ENCODE results near the gene LVRN. TPM values are rescaled to one million over a fixed set of nuclear protein-coding genes. Genes with fewer than 3 reads are reported as not detected.

Gene LVRN
- total RNA-seq, 1 donor from 2014 or later = 4.2 TPM

DNA sequence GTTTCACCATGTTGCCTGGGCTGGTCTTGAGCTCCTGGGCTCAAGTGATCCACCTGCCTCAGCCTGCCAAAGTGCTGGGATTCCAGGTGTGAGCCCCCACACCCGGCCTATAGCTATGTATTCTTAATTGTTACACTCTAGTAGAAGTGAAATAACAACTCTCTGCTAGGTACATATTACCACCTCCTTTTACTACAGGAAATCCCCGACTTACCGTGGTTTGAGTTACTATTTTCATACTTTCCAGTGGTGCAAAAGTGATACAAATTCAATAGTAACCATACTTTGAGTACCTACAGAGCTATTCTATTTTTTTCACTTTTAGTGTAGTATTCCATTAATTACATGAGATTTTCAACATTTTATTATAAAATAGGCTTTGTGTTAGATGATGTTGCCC lies 70.7 kb downstream of the LVRN start:
- H3K4me3 ChIP-seq = no peak overlapping the region
- no peaks in the 10 kb centered on the region for H3K9me3 ChIP-seq
- no peak for TF ChIP-seq CTCF (IDR thresholded peaks at IDR 0.05)
- no peaks in the 10 kb centered on the region for H3K4me1 ChIP-seq
- intact Hi-C loops (cut with DNase I) = loop anchor here (10.0 kb wide), 1 partner anchor 148 kb away; no protein-coding TSS in a partner anchor
- H3K36me3 ChIP-seq = no peaks in the 10 kb centered on the region
- H3K27me3 ChIP-seq = no peaks in the 10 kb centered on the region
- DNase-seq (ENCODE audit: low spot score in 2 of 2) = no peak
- no peak overlapping the region for H3K27ac ChIP-seq

DNA sequence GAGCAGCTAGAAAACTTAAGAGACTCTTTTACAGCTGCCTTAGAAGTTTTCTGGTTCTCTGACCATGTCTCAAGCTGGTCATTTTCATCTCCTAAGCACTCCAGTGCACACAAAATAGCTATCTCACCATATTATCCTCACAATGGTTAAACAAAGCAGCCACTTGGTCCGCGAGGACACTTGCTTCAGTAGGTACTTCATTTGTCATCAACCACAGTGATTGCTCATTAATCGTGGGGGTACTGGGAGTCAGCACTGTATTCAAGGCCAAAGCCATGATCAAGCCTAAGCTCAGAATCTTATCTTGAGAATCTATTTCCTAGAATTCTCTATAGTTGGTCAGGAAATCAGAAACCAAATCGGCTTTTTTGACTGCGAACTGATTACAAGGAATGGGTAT lies 72.8 kb downstream of the LVRN start:
- intact Hi-C loops (cut with DNase I) = loop anchor here (10.0 kb wide), 1 partner anchor 150 kb away; no protein-coding TSS in a partner anchor
- Histone ChIP-seq H3K27ac (no peak overlapping the region), H3K4me3 (no peak overlapping the region), H3K27me3 (no peaks in the 10 kb centered on the region), H3K36me3 (no peaks in the 10 kb centered on the region), H3K9me3 (no peaks in the 10 kb centered on the region), H3K4me1 (no peaks in the 10 kb centered on the region)
- DNase-seq (ENCODE audit: low spot score in 2 of 2) = no peak
- no peak for TF ChIP-seq CTCF (IDR thresholded peaks at IDR 0.05)

- no peak overlapping the region for H3K27ac ChIP-seq
- H3K36me3 ChIP-seq = no peaks in the 10 kb centered on the region
- no peak for TF ChIP-seq CTCF (IDR thresholded peaks at IDR 0.05)
- no peaks in the 10 kb centered on the region for H3K27me3 ChIP-seq
- H3K4me3 ChIP-seq = no peak overlapping the region
- no peak for DNase-seq (ENCODE audit: low spot score in 2 of 2)
- intact Hi-C loops (cut with DNase I) = loop anchor here (10.0 kb wide), 1 partner anchor 153 kb away; no protein-coding TSS in a partner anchor
- H3K9me3 ChIP-seq = no peaks in the 10 kb centered on the region
- no peaks in the 10 kb centered on the region for H3K4me1 ChIP-seq
Measured at GRCh38 chr5:116037236-116037822, 75.1 kb downstream of the LVRN start.

DNA sequence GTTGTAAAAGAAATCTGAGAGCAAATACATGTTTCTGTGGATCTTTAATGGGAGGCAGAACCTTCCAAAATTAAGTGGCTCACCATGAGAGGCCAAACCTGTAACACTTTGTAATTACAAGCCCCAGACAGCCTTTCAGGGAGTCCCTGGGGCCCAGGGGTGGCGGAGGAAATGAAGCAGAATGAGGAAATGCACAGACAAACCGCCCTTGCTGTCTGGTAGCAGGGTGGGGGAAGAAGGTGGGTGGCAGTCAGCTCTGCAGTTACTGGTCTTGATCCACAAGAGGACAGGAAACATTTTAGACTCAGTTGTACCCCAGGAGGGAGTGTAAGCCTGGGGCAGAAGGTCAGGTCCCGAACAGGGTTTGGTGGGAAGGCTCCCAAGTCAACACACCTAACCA lies 76.5 kb downstream of the LVRN start:
- TF ChIP-seq CTCF (IDR thresholded peaks at IDR 0.05) = no peak
- intact Hi-C loops (cut with DNase I) = loop anchor here (10.0 kb wide), 1 partner anchor 154 kb away; no protein-coding TSS in a partner anchor
- H3K4me3 ChIP-seq = no peak overlapping the region

DNA sequence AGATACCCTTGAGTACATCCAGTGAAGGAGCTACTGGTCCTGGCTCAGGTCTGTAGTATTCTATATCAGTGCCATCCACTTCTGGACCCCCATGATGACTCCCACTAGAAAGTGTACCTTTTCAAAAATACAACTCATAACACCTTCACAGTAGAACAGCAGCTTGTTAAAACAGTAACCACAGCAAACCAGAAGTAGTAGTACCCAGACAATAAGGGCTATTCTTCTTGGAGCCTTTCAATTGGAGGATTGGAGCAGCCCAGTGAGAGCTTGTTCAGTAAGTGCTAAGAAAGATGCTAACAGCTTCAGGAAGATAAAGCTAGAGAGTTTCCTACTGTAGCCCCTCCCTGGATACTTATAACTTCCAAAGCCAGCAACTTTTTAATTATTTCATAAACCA lies 80.1 kb downstream of the LVRN start:
- no peak for TF ChIP-seq CTCF (IDR thresholded peaks at IDR 0.05)
- intact Hi-C loops (cut with DNase I) = no loop called here
- no peaks in the 10 kb centered on the region for H3K27me3 ChIP-seq
- no peaks in the 10 kb centered on the region for H3K9me3 ChIP-seq
- DNase-seq (ENCODE audit: low spot score in 2 of 2) = no peak
- no peaks in the 10 kb centered on the region for H3K4me1 ChIP-seq
- no peak overlapping the region for H3K27ac ChIP-seq
- H3K36me3 ChIP-seq = no peaks in the 10 kb centered on the region
- no peak overlapping the region for H3K4me3 ChIP-seq

More for the DNA sequence above, 76.5 kb downstream of the LVRN start:
- Histone ChIP-seq H3K27me3 (no peaks in the 10 kb centered on the region), H3K36me3 (no peaks in the 10 kb centered on the region), H3K9me3 (no peaks in the 10 kb centered on the region), H3K27ac (no peak overlapping the region), H3K4me1 (no peaks in the 10 kb centered on the region)
- DNase-seq (ENCODE audit: low spot score in 2 of 2) = no peak

DNA sequence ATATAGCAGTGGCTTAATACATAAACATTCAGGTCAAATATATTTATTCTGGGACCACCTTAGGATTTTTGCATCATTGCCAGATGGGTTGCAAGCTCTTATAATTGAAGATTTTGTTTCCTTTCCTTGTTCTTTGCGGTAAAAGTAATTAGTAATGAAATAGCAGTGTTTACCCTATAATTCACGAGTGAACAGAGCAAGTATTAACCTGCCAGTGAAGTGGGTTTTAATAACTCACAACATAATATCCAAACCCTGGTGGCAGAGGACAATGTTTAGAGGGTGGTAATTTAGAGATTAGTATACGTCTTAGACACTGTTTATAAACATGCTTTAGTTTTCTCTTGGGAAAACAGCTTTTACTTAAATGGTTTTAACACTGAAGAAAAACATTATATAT lies 81.8 kb downstream of the LVRN start:
- H3K4me3 ChIP-seq = no peak overlapping the region
- no peak for DNase-seq (ENCODE audit: low spot score in 2 of 2)
- no peaks in the 10 kb centered on the region for H3K9me3 ChIP-seq

More for the DNA sequence above, 81.8 kb downstream of the LVRN start:
- TF ChIP-seq CTCF (IDR thresholded peaks at IDR 0.05) = no peak
- Histone ChIP-seq H3K4me1 (no peaks in the 10 kb centered on the region), H3K36me3 (no peaks in the 10 kb centered on the region), H3K27me3 (no peaks in the 10 kb centered on the region), H3K27ac (no peak overlapping the region)
- intact Hi-C loops (cut with DNase I) = no loop called here

All from ascending aorta (tissue), 2 donors.